ENCODE results near the gene SCD.

Gene SCD

GRCh38 chr10:100340948-100341847 lies 5.8 kb upstream of the SCD start:
- DNase-seq (ENCODE audit: low spot score): no peak

- DNase-seq (ENCODE audit: low spot score): peak; percentile 67
These were observed 4.9 kb upstream of the SCD start for GRCh38 chr10:100341953-100342626.

- no peak for DNase-seq (ENCODE audit: low spot score)
These were observed 4.4 kb upstream of the SCD start for GRCh38 chr10:100342627-100342972.

GRCh38 chr10:100344241-100344788 lies 2.7 kb upstream of the SCD start:
- DNase-seq (ENCODE audit: low spot score): no peak

GRCh38 chr10:100345570-100346330 lies 1.3 kb upstream of the SCD start:
- no peak for DNase-seq (ENCODE audit: low spot score)

GRCh38 chr10:100346351-100346764 lies 675 bp upstream of the SCD start:
- peak; percentile 66 for DNase-seq (ENCODE audit: low spot score)

- no peak for DNase-seq (ENCODE audit: low spot score)
These were observed 649 bp downstream of the SCD start for GRCh38 chr10:100347568-100348195.

- no peak for DNase-seq (ENCODE audit: low spot score)
These were observed 1.4 kb downstream of the SCD start for GRCh38 chr10:100348389-100348927.

GRCh38 chr10:100349087-100349486 lies 2.1 kb downstream of the SCD start:
- no peak for DNase-seq (ENCODE audit: low spot score)

- DNase-seq (ENCODE audit: low spot score): no peak
These were observed 2.6 kb downstream of the SCD start for GRCh38 chr10:100349672-100350071.

- DNase-seq (ENCODE audit: low spot score): no peak
These were observed 4.0 kb downstream of the SCD start for GRCh38 chr10:100350914-100351485.

GRCh38 chr10:100353770-100354485 lies 6.9 kb downstream of the SCD start:
- DNase-seq (ENCODE audit: low spot score): no peak

GRCh38 chr10:100355086-100355485 lies 8.1 kb downstream of the SCD start:
- no peak for DNase-seq (ENCODE audit: low spot score)

- no peak for DNase-seq (ENCODE audit: low spot score)
These were observed 9.3 kb downstream of the SCD start for GRCh38 chr10:100356067-100357017.

GRCh38 chr10:100357059-100357858 lies 10.2 kb downstream of the SCD start:
- no peak for DNase-seq (ENCODE audit: low spot score)

GRCh38 chr10:100359030-100359432 lies 12.0 kb downstream of the SCD start:
- DNase-seq (ENCODE audit: low spot score): no peak

- DNase-seq (ENCODE audit: low spot score): no peak
These were observed 12.6 kb downstream of the SCD start for GRCh38 chr10:100359529-100360150.

- no peak for DNase-seq (ENCODE audit: low spot score)
These were observed 13.2 kb downstream of the SCD start for GRCh38 chr10:100360234-100360633.
